22Rv1 (cell line): ENCODE data around the gene SMAD5.

ENCODE experiments used
- CTCF ChIP-seq: fragments of 450-650 bp; IDR thresholded peaks from 2 replicates; pipeline ENCODE4 v1.5.1; 2017; ENCODE audit warnings: mild to moderate bottlenecking
- ZFX ChIP-seq: fragments of 450-650 bp; IDR thresholded peaks from 2 replicates; pipeline ENCODE4 v1.6.1; 2017; ENCODE audit warnings: antibody characterized with exemption, borderline replicate concordance

- TF ChIP-seq CTCF (no peak), ZFX (no peak)
Observed at GRCh38 chr5:136164226-136164625, 31.6 kb downstream of the SMAD5 start.
